Gastrocnemius medialis (tissue), 4 donors: ENCODE measurements around the gene C4BPA. TPM values are rescaled to one million over a fixed set of nuclear protein-coding genes. Genes with fewer than 3 reads are reported as not detected.

ENCODE experiments used
- ATAC-seq, 2 donors: fragments of 150-250 bp; one replicate each; pipeline ENCODE4 v1.9.1; 2016
- DNase-seq, 2 donors: peaks; one replicate each; pipeline ENCODE4 v3.0.0-alpha.2; 2019
- H3K27ac ChIP-seq, 4 donors: fragments of 200-600 bp; sonication (generic); 1 replicate in 1 of 4; 2 replicates in 3 of 4; pipeline ENCODE4 v1.5.1; 2016 to 2018; ENCODE audit warnings: mild to moderate bottlenecking in 2 of 4, moderate library complexity in 1 of 4
- H3K27me3 ChIP-seq, 3 donors: fragments of 200-600 bp; sonication (generic) in 2 of 3; 1 replicate in 1 of 3; 2 replicates in 2 of 3; pipeline versions ENCODE4 v1.5.1 to v1.6.0; 2016 to 2019; ENCODE audit warnings: mild to moderate bottlenecking in 1 of 3, moderate library complexity in 1 of 3
- H3K36me3 ChIP-seq, 2 donors: fragments of 200-600 bp; sonication (generic) in 1 of 2; one replicate each; pipeline ENCODE4 v1.5.1; 2017 to 2018
- H3K4me1 ChIP-seq, 2 donors: fragments of 200-600 bp; sonication (generic) in 1 of 2; one replicate each; pipeline ENCODE4 v1.5.1; 2016 to 2017; ENCODE audit warnings: mild to moderate bottlenecking in 2 of 2
- H3K4me3 ChIP-seq, 4 donors: fragments of 200-600 bp; sonication (generic) in 3 of 4; 1 replicate in 1 of 4; 2 replicates in 3 of 4; pipeline ENCODE4 v1.5.1; 2016 to 2019; ENCODE audit warnings: mild to moderate bottlenecking in 2 of 4
- H3K9me3 ChIP-seq, 3 donors: fragments of 200-600 bp; sonication (generic) in 2 of 3; 1 replicate in 1 of 3; 2 replicates in 2 of 3; pipeline ENCODE4 v1.5.1; 2016 to 2019
- POLR2A ChIP-seq, 2 donors: fragments of 450-650 bp; IDR thresholded peaks; one replicate each; pipeline ENCODE4 v1.6.1; 2017; ENCODE audit warnings: antibody characterized with exemption in 2 of 2, mild to moderate bottlenecking in 2 of 2, moderate library complexity in 2 of 2
- in situ Hi-C, 4 donors: fragments of 200-750 bp; cut with MboI; loops; one replicate each; pipeline versions ENCODE4 v1.15.0 to v1.8.0; 2017; ENCODE audit warnings: low sequenced_read_pairs in 4 of 4
- intact Hi-C: fragments of 100-400 bp; cut with DNase I; formaldehyde crosslinking; loops from one replicate; pipeline ENCODE4 v1.15.1; 2023; ENCODE audit warnings: low total_unique reads
- total RNA-seq, 4 donors: library from RNA; depleted of rRNA; stranded (reverse); fragments of >200 nt; gene quantifications; one replicate each; pipeline versions ENCODE4 v1.1.0 to v1.2.3, GENCODE V29; 2016
- TF ChIP-seq, protein P1 (sequence below), 5 experiments: fragments of 450-650 bp in 3 of 5; fragments of 200-600 bp in 2 of 5; sonication (generic) in 2 of 5; IDR thresholded peaks in 4 of 5; conservative IDR thresholded peaks in 1 of 5; 1 replicate in 4 of 5; 2 replicates in 1 of 5; pipeline ENCODE4 v1.5.1; 2016 to 2019; ENCODE audit warnings: antibody characterized with exemption in 5 of 5, mild to moderate bottlenecking in 3 of 5, moderate library complexity in 3 of 5

Gene C4BPA
- total RNA-seq, 4 donors from 2014 or later, result 0.81 to 2.8 TPM; not detected in 2

GRCh38 chr1:207152792-207153468, 48.9 kb downstream of the C4BPA start:
- Histone ChIP-seq H3K9me3 (no peaks in the 10 kb centered on the region), H3K4me1 (no peaks in the 10 kb centered on the region), H3K4me3 (no peak overlapping the region), H3K36me3 (no peaks in the 10 kb centered on the region), H3K27ac (no peak overlapping the region), H3K27me3 (no peaks in the 10 kb centered on the region)
- TF ChIP-seq, protein P1, sequence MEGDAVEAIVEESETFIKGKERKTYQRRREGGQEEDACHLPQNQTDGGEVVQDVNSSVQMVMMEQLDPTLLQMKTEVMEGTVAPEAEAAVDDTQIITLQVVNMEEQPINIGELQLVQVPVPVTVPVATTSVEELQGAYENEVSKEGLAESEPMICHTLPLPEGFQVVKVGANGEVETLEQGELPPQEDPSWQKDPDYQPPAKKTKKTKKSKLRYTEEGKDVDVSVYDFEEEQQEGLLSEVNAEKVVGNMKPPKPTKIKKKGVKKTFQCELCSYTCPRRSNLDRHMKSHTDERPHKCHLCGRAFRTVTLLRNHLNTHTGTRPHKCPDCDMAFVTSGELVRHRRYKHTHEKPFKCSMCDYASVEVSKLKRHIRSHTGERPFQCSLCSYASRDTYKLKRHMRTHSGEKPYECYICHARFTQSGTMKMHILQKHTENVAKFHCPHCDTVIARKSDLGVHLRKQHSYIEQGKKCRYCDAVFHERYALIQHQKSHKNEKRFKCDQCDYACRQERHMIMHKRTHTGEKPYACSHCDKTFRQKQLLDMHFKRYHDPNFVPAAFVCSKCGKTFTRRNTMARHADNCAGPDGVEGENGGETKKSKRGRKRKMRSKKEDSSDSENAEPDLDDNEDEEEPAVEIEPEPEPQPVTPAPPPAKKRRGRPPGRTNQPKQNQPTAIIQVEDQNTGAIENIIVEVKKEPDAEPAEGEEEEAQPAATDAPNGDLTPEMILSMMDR (IDR thresholded peaks at IDR 0.05 in 4 of 5, conservative IDR thresholded peaks at IDR 0.05 in 1 of 5), result no peak
- TF ChIP-seq POLR2A (IDR thresholded peaks at IDR 0.05), result no peak
- intact Hi-C loops (no loop called here), in situ Hi-C loops (no loop called here)
- no peak for DNase-seq
- ATAC-seq, result no peak

DNA sequence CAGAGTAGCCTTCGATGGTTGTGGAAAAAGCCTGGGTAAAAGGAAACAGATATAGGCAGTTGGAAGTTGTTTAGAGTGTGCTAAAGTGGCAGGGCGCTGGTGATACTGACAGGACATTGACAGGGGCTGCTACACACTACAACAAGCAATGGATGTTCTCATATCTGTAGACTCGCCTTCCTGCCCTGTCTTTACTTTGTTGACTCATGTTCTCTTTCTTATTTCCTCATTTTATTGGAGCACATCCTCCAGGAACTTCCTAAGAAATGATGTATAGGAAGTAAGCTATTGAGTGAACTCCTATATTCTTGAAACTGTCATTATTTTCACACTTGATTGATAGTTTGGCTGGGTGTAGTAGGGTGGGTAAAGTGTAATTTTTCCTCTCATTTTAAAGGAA, 51.0 kb downstream of the C4BPA start:
- no peak for ATAC-seq
- H3K9me3 ChIP-seq, result no peaks in the 10 kb centered on the region
- no peak for DNase-seq
- H3K4me3 ChIP-seq, result no peak overlapping the region
- no peaks in the 10 kb centered on the region for H3K27me3 ChIP-seq
- H3K27ac ChIP-seq, result no peak overlapping the region
- in situ Hi-C loops, result no loop called here
- TF ChIP-seq, protein P1 (IDR thresholded peaks at IDR 0.05 in 4 of 5, conservative IDR thresholded peaks at IDR 0.05 in 1 of 5), result no peak
- TF ChIP-seq POLR2A (IDR thresholded peaks at IDR 0.05), result no peak
- intact Hi-C loops, result no loop called here
- H3K36me3 ChIP-seq, result no peaks in the 10 kb centered on the region
- no peaks in the 10 kb centered on the region for H3K4me1 ChIP-seq

- no peak for ATAC-seq
- Histone ChIP-seq H3K27ac (no peak overlapping the region), H3K9me3 (no peaks in the 10 kb centered on the region), H3K36me3 (no peaks in the 10 kb centered on the region), H3K4me1 (no peaks in the 10 kb centered on the region), H3K4me3 (no peak overlapping the region), H3K27me3 (no peaks in the 10 kb centered on the region)
- in situ Hi-C loops, result no loop called here
- intact Hi-C loops, result no loop called here
- no peak for DNase-seq
- TF ChIP-seq, protein P1 (IDR thresholded peaks at IDR 0.05 in 4 of 5, conservative IDR thresholded peaks at IDR 0.05 in 1 of 5), result no peak
- TF ChIP-seq POLR2A (IDR thresholded peaks at IDR 0.05), result no peak
Observed at GRCh38 chr1:207156095-207156494, 52.1 kb downstream of the C4BPA start.

DNA sequence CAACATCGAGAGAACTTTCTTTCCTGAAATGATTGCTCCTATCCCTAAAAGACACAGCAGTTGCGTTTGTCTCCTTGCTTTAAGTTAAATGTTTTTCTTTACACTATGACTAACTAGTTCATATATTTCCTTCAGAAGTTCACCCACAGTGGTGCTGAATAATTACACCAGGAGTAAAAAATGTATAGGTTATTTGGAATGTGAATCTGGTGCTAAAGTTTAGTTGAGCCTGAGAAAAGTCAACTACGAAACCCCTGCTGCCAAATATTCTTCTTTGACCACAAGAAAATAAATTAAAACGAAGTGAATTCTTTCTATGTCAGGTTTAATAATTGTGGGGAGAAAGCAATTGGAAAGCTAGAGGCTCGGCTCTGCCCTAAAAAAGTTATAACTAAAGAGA, 52.8 kb downstream of the C4BPA start:
- in situ Hi-C loops (no loop called here), intact Hi-C loops (no loop called here)
- no peaks in the 10 kb centered on the region for H3K27me3 ChIP-seq
- no peak overlapping the region for H3K4me3 ChIP-seq
- TF ChIP-seq POLR2A (IDR thresholded peaks at IDR 0.05), result no peak
- TF ChIP-seq, protein P1 (IDR thresholded peaks at IDR 0.05 in 4 of 5, conservative IDR thresholded peaks at IDR 0.05 in 1 of 5), result no peak
- no peaks in the 10 kb centered on the region for H3K4me1 ChIP-seq
- ATAC-seq (no peak), DNase-seq (no peak)
- H3K9me3 ChIP-seq, result no peaks in the 10 kb centered on the region
- H3K36me3 ChIP-seq, result no peaks in the 10 kb centered on the region
- H3K27ac ChIP-seq, result no peak overlapping the region

DNA sequence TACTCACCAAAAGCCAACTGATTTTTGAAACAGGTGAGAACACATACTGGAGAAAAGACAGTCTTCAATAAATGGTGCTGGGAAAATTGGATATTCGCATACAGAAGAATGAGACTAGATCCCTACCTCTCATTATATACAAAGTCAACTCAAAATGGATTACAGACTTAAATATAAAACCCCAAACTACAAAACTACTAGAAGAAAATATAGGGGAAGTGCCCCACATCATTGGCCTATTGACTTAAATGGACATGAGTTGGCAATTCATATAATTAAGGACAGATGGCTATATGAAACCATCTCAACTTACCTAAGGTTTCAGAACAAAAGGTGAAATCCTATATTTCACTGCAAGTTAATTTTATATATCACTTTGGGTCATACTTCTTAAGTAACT, 60.1 kb downstream of the C4BPA start:
- ATAC-seq (no peak), DNase-seq (no peak)
- in situ Hi-C loops, result no loop called here
- Histone ChIP-seq H3K4me3 (no peak overlapping the region), H3K9me3 (no peaks in the 10 kb centered on the region), H3K4me1 (no peaks in the 10 kb centered on the region), H3K36me3 (no peaks in the 10 kb centered on the region), H3K27me3 (no peaks in the 10 kb centered on the region), H3K27ac (no peak overlapping the region)
- TF ChIP-seq, protein P1 (IDR thresholded peaks at IDR 0.05 in 4 of 5, conservative IDR thresholded peaks at IDR 0.05 in 1 of 5), result no peak
- no peak for TF ChIP-seq POLR2A (IDR thresholded peaks at IDR 0.05)
- intact Hi-C loops, result no loop called here
